GM21619 (cell line): ENCODE measurements around the gene STUM.

Experiments
- ATAC-seq: cut with Tn5 transposase; IDR thresholded peaks from one replicate; pipeline ENCODE4 v1.9.1; 2021; ENCODE audit not compliant: unreplicated experiment

The STUM gene

DNA sequence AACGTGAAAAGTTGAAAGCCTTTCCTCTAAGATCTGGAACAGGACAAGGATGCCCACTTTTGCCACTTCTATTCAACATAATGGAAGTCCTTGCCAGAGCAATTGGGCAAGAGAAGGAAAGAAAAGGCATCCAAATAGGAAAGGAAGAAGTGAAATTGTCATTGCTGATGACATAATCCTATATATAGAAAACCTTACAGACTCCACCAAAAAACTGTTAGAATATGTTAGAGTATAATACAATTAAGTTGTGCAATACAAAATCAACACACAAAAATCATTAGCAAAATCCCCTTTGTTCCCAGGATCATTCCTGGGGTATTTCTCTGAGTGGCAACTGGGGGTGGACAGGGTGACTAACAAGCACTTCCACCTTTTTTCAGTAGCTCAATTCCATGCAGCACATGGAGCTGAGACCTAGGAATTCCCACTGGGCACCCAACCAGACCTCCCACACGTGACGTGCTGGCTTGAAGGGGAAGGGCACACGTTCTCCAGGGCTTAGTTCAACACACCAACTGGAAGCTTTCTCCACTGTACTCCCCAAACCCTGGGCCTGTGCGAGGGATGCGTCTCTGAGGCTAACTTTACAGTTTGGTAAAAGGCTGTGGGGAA lies 9.6 kb downstream of the STUM start:
- no peak for ATAC-seq

DNA sequence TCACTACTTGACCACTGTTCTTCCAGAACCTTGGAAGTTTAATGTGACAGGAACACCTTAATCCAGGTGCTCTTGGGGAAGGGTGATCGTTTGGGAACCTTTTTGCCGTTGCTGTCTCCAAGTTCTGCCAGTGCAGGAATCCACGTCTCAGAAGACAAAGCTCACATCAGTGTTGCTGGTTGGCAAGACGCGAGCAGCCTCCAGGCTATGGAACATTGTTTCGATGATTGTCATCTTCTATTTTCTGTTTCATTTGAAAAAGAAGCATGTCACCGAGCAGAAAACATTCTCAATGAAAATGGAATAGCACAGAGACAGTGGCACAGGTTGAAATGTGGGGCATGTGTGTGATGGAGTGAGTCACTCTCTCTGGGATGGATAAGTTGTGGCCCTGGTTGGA lies 11.7 kb downstream of the STUM start:
- no peak for ATAC-seq

DNA sequence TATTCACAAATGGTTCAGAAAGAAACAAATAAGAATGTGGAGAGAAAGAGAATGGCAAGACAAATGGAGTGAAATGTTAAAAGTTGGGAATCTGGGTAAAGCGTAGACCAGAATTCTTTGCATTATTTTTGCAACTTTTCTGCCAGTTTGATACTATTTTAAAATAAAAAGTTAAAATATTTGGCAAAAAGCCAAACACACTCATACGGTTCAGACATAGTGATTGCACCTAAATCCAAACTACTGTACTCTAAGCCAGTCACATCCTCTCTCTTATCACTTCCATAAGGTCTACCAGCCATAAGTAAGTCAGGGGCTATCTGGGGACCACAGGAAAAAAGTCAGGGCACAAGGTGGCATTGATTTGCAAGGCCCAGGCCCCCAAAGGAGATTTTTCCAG lies 14.4 kb downstream of the STUM start:
- ATAC-seq, result no peak

DNA sequence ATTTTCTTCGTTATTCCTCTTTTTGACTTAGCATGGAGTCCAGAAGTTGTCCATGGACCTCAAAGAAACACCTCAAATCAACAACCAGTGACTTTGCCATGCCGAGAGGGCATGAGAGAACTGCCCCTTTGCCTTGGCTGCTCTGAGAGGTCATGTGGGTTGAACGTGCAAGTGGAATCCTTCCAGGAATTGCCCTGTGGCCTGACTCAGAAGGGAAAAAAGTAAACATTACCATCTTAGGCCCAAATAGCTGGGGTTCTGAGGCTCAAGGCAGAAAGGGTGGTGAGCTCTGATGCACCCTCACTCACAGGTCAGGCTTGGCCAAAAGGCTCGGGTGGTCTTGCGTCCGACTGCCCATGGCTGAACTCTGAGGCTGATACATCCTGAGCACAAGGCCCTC lies 15.1 kb downstream of the STUM start:
- no peak for ATAC-seq

DNA sequence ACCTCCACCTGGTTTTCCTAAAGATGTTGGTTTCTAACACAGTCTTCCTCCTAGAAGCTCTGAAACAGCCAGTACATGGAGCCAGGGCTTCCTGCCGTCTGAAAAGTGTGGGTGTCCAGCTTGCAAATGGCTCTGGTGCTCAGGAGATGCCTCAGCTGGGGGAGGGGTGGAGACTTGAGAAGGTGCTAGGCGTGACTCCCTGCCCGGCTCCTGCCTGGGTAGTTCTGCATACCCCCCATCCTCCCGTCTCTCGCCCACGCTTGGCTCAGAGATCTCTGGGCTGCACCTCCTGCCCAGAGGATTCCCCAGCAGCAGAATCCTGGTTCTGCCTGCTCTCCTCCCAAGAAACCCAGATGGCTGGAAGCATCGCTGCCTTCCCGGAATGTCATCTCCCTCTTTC lies 16.9 kb downstream of the STUM start:
- ATAC-seq, result no peak

DNA sequence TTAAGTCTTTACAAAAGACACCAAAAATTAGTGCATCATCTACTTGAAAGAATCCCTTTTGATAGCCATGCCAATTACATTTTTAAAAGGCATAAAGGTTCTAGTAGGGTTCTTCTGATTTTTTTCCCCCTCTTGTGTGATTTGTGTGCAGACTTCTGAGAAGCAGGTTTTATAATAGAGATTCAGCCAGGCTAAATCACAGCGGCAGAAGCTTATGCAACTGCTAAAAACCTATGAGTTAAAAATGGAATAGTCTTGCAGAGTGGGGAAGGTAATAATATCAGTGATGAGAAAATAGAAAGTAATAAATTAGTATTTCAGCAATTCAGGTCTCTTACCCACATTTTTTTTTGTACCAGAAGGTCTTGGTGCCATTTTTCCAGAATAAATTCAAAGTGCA lies 17.7 kb downstream of the STUM start:
- ATAC-seq, result no peak

DNA sequence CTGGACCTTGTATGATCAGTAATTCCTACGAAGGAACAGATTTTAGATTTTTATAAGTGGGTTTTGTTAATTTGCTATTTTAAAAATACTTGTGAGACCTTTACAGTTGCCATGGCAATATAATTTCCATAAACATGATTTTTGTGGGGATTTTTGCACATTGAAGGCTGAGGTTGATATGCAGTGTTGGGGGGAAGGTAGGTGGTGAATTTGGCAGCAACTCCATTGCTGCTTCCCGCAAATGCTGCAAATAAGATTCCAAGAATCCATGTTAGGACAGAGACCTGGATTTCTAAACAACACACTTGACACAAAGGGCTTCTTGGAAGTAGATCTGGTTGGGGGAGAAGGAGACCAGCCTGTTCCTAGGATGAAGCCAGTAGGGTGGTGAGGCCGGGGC lies 18.2 kb downstream of the STUM start:
- no peak for ATAC-seq

DNA sequence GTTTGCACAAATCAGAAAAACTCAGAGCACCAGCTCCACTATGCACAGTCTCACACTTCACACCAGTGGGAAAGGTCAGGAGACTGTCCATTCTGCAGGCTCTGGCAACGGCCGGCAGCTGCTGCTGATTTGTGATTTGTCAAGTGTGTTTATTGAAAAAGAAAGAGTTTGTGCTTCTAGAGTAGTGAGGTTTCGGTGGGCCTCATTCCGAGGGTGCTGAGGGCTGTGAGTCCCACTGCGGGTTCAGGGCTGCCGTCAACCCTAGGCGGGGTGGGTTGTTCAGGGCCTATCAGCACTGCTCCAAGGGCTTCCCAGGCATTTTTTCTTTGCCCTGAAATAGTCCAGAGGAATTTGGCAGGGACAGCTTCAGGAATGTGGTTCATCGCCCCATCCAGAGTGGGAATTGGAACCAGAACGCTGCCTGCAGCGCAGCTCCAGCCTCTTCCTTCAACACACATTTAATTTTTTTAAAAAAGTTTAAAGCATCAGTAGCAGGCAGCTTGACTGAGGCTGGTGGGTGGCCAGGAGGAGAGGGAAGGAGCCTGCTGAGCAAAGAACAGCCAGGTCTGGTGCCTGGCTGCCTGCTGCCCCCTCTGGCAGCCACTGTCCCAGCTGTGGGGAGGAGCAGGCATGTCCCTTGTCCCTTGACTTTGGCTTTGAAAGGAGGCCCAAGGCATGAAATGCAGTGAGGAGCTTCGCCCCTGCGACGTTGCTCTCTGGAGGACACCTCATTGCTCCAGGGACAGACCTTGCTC lies 19.7 kb downstream of the STUM start:
- ATAC-seq, result no peak

DNA sequence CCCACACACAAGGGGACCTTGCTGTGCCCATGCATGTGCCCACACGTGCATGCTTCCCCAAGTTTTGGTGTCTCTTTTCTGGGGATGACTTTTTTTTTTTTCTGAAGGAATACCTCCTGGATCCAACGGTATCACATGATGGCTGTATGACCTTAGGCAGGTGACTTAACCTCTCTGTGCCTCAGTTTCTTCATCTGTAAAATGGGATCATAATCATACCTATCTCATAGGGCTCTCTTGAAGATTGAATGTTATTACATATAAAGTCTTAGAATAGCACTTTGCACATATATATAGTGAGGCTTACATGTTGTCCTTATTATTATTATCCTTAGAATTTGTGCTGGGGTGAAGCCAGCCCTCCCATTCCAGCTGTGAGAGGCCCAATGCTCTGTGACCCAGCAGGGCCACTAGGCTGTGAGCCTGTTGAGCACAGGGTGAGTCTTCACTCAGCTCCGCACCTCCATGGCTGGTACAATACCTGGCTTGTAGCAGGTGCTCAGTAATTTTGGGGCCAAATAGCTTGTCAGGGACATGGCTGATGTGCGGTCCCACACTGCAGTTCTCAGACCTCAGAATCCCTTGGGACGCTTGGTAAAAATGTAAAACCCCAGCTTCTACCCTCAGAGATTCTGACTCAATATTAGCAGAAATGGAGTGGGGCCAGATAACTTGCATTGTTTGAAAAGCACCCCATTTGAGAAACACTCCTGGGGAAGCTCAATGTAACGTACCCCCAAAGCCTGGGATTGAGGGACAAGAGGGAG lies 20.6 kb downstream of the STUM start:
- ATAC-seq, result no peak

DNA sequence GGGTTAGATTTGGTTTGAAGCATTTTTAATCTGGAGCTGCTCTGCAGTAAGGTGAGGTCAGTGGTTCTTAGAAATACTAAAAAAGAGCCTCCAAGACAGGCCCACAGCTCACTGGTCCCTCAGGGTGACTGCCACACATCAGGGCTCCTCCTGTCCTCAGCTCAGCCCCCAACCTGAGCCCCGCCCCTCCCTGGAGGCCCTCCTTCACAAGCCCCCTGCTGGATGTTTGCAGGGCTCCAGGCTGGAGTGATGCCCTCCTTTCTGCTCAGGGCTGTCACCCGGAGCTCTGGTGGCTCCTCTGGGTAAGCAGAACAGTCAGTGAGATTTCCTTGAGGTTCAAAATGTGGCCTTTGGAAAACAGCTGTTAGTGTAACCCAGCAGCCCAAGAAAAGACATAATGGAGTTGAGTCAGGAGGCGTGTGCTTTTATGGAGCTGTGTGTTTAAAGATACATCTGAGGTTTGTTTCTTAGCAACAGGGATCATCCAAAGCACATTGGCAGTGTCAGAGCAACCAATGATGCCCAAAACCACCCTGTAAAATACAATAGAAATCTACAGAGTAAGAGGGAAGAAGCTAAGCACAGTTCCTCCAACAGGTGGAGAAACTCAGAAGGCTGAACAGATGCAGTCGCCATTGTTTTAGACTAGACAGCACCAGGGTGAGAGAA lies 21.4 kb downstream of the STUM start:
- ATAC-seq, result no peak

DNA sequence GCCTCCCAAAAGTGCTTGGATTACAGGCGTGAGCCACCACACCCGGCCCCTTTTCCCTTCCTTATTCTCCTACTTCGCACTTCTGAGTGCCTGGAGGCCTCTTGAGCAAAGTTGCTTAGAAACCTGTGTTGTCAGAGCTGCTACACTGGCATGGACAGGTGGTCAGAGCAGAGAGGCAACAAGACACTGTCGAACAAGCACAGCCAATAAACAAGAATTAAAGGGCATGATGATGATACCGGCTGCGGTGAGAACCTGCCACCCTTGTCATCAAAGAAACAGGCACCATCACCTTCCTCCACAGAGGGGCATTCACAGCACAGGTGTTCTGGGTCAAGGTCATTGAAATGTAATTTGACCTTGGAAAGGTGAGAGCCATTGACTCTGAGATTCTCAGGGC lies 23.3 kb downstream of the STUM start:
- ATAC-seq, result no peak

DNA sequence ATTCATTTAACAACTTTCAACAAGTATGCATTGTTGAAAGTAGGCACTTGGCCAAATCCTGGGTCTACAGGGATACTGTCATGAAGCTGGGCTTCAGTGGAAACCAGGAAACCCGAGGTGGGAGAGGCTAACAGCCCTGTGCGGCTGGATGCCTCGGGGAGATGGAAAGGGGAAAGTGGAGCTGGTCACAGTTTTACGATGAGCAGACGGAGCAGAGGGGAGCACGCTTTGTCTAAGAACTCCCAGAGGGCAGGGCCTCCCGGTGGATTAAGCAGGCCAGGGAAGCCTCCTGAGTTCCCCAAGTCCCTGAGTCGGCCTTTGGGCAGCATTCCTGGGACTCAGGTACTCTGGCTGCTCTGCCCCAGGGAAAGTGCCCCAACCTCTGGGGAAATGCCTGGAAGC lies 23.8 kb downstream of the STUM start:
- ATAC-seq, result no peak

DNA sequence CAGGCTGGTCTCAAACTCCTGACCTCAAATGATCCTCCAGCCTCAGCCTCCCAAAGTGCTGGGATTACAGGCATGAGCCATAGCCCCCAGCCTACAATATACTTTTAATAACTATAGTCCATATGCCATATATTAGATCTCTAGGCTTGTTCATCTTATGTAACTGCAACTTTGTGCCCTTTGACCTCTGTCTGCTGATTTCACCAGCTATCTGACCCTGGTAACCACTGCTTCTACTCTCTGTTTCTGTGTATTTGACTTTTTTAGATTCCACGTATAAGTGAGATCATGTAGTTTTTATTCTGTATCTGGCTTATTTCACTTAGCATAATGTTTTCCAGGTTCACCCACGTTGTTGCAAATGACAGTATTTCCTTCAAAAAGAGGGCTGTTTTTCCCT lies 25.5 kb downstream of the STUM start:
- ATAC-seq, result no peak

DNA sequence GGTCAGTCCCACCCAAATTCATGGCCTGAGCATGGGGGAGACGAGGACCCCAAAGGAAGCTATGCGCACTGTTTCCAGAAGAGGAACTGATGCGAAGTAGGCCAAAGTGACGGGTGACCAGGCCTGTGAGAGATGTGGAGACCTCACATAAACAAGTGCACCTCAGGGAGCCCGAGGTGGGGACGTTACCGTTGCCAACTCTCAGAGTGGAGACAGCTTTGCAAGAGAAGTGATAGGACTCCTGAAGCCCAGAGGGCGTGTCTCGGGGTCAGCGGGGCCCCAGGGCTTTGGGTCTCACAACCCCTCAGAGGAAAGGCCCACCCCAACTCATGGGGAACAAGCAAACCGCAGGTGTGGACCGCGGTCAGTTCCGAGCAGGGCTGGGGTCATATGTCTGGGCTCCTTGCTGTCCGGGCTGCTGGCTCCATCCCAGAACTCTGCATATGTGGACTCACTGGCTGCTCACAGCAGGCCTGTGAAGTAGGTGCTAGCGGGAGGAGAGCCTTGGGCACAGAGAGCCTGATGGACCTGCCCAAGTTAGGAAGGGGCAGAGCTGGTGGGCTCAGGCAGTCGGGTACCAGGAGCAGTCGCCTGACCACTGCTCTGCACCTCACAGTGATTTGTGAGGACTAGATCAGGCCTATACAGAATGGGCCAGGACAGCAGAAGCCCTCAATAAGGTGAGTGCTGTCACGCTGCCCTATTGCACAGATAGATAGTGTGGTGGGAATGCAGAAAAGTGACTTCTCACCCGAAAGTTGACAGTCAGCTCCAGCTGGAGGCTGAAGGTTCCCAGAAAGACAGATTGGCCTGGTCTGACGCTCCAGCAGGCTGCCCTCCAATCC lies 26.2 kb downstream of the STUM start:
- no peak for ATAC-seq

DNA sequence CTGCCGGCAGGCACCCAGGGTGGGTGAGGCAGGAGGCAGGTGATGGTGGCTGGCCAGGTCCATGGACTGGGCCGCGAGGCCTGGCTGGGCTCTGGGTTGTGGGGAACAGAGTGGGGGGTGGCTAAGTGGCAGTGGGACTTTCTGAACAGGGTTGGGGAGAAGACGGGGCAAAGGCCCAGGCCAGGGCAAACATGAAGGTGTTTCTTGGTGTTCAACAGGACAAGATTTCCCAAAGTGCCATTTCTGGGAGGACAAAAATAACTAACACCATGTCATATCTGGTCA lies 26.8 kb downstream of the STUM start:
- ATAC-seq, result no peak

DNA sequence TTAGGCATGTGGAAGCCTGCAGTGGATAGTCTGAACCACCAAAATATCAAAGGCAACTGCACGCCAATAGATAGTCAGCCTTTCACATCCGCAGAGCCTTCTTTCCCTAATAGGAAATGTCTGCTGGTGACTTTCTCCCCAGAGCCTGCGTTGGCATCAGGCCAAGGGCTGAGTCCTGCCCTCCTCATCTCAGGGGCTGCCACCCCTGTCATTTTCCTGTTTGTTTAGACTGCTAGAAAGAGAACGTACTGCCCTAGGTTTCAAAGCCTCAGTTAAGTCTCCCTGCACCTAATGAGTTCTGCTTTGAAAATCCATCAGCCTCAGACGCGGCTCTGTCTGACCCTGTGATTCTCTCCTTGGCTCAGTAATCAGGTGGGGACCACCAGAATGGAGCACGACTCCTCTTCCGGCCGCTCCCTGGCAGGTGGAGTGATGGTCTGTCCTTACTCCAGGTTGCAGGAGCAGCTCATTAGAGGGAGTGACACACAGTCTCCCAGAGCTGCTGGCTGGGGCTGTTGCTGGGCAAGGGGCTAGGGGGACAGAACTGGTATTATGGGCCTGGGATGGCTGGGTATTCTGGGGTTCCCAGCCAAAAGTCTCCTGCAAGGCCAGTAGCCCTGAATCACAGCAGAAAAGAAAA lies 27.3 kb downstream of the STUM start:
- no peak for ATAC-seq

DNA sequence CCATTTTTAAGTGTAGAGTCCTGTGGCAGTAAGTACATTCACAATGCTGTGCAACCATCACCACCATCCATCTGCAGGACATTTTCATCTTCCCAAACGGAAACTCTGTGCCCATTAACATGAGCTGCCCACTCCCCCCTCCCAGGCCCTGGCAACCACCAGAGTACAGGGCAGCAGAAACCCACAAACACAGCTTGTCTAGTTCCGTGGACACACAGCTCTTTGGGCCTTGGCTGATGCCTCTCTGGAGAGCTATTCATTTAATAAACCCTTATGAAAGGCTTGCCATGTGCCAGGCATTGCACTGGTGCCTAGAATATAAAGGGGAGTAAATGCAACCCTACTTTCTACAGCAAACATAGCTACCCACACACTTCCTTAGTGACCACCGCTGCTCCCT lies 28.0 kb downstream of the STUM start:
- no peak for ATAC-seq

DNA sequence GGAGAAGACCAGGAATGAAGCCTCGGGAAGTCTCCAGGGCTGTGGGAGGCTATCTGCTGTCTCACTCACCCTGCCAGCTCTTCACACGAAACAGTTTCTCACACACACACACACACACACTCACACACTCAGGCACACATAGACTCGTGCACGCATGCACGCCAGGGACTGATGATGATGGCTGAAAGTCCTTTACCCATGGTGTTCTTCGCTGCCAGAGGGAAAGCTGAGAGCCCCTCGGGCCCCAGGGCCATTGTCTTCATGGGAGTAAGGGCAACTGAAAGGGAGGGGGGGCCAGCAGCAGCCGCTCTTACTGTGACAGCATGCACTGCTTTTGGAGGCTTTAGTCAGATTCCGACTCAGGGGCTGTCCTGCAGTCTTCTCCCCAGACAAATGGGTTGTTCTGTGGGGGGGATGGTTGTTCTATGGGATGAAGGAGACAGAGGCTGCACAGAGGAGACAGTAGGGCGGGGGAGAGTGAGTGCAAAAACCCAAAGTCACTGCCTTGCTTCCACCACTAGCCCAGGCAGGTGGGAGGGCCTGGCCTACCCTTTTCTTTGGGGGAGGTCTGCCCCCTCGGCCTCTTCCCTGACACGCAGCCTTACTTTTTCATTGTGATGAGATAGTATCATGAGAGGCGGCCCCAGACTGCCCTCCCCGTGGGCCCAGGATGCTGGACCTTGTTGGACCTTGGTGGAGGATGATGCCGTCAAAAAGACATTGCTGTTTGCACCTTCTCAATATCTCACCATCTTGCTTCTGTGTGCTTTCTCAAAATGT lies 29.0 kb downstream of the STUM start:
- ATAC-seq, result no peak

DNA sequence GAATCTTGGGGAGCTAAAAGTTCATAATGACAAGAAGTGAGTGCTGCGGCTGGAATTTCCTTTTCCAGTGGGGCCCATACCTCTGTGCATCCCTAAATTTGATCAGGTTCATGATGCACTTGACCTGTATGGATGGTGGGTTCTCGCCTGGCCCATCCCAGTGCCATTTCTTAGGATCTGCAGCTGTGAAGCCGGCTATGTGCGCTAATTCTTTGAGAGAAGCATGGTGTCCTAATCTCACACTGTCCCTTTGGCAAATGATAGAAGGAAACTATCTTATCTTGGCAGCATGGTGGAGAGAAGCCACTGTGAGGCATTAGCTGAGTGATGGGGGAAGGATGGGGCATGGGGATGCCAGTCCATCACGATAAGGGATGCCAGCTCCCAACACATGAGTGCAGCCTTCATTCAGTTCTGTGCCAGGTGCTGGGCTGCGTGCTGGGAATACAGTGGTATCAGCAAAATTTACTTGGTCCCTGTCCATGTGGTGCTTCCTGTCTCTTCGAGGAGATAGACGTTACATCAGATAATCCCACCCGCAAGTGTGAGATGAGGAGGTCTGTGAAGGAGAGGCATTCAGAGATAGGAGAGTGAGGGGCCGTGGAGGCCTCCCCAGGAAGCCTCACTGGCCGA lies 30.5 kb downstream of the STUM start:
- no peak for ATAC-seq
